PFSK-1 (cell line): Measurements from ENCODE around the gene FOXC1.

Experiments used
- FOXP2 ChIP-seq: optimal IDR thresholded peaks from 2 replicates; pipeline ENCODE3; 2011; ENCODE audit warnings: borderline replicate concordance, control low read depth, inconsistent platforms; ENCODE audit not compliant: insufficient read depth; ENCODE audit errors: extremely low read length, extremely low read depth
- POLR2AphosphoS5 ChIP-seq: IDR thresholded peaks from 2 replicates; pipeline ENCODE4 v1.6.1; 2012; ENCODE audit warnings: low read depth, mild to moderate bottlenecking, control low read depth, low read length, moderate library complexity
- REST ChIP-seq, 2 experiments: IDR thresholded peaks; 2 replicates each; pipeline versions ENCODE4 v1.6.1 to v1.8.0; 2011 to 2012; ENCODE audit warnings: low read depth in 2 of 2, low read length in 2 of 2, control low read depth in 1 of 2, inconsistent platforms in 1 of 2, mild to moderate bottlenecking in 1 of 2, moderate library complexity in 1 of 2; ENCODE audit not compliant: insufficient read depth in 1 of 2
- SIN3A ChIP-seq: IDR thresholded peaks from 2 replicates; pipeline ENCODE4 v1.6.1; 2012; ENCODE audit warnings: mild to moderate bottlenecking, low read length, moderate library complexity, borderline replicate concordance; ENCODE audit not compliant: insufficient read depth
- TAF1 ChIP-seq: IDR thresholded peaks from 2 replicates; pipeline ENCODE4 v1.6.1; 2012; ENCODE audit warnings: low read length, control low read depth, borderline replicate concordance; ENCODE audit not compliant: insufficient read depth

Gene FOXC1

GRCh38 chr6:1621070-1621701 is 11.5 kb downstream of the FOXC1 start:
- TF ChIP-seq SIN3A (no peak), POLR2AphosphoS5 (no peak), TAF1 (no peak), FOXP2 (no peak), REST (IDR thresholded peaks at IDR 0.05; ENCODE audit: insufficient read depth in 1 of 2, low read depth in 2 of 2, low read length in 2 of 2) (no peak)

- no peak for TF ChIP-seq FOXP2
- TF ChIP-seq TAF1, result no peak
- TF ChIP-seq SIN3A, result no peak
- no peak for TF ChIP-seq POLR2AphosphoS5
- no peak for TF ChIP-seq REST (IDR thresholded peaks at IDR 0.05; ENCODE audit: insufficient read depth in 1 of 2, low read depth in 2 of 2, low read length in 2 of 2)
Observed at GRCh38 chr6:1622220-1622850, 12.6 kb downstream of the FOXC1 start.

GRCh38 chr6:1622851-1623768 is 13.4 kb downstream of the FOXC1 start:
- TF ChIP-seq TAF1, result no peak
- no peak for TF ChIP-seq REST (IDR thresholded peaks at IDR 0.05; ENCODE audit: insufficient read depth in 1 of 2, low read depth in 2 of 2, low read length in 2 of 2)
- TF ChIP-seq FOXP2, result no peak
- no peak for TF ChIP-seq SIN3A
- TF ChIP-seq POLR2AphosphoS5, result no peak

- no peak for TF ChIP-seq SIN3A
- TF ChIP-seq FOXP2, result no peak
- TF ChIP-seq POLR2AphosphoS5, result no peak
- no peak for TF ChIP-seq REST (IDR thresholded peaks at IDR 0.05; ENCODE audit: insufficient read depth in 1 of 2, low read depth in 2 of 2, low read length in 2 of 2)
- TF ChIP-seq TAF1, result no peak
Observed at GRCh38 chr6:1623769-1624057, 14.0 kb downstream of the FOXC1 start.
